Measurements from ENCODE around the gene APOH. TPM values are rescaled to one million over a fixed set of nuclear protein-coding genes. Genes with fewer than 3 reads are reported as not detected.
A peak's percentile ranks its signal among the peaks of the same experiment; 100 is the strongest.

APOH gene
- total and polyA plus RNA-seq, 2 of the 13 experiments (the other 11 are each of a cell fraction or from before 2014, with no cell fraction given) = 4,846 to 5,748 TPM

- TF ChIP-seq HHEX (CRISPR knock-in tag; IDR thresholded peaks at IDR 0.05) (no peak), ZXDC (CRISPR knock-in tag; IDR thresholded peaks at IDR 0.05) (no peak), ZNF704 (CRISPR knock-in tag; IDR thresholded peaks at IDR 0.05; ENCODE audit: borderline replicate concordance) (no peak), ZNF713 (CRISPR knock-in tag; IDR thresholded peaks at IDR 0.05) (no peak), NCOR1 (IDR thresholded peaks at IDR 0.05; ENCODE audit: borderline replicate concordance, low read length) (peak; percentile 97), NFE2 (CRISPR knock-in tag; IDR thresholded peaks at IDR 0.05) (no peak), TBL1XR1 (IDR thresholded peaks at IDR 0.05; ENCODE audit: borderline replicate concordance, low read length, partially characterized antibody) (peak; percentile 69), ZFP36 (IDR thresholded peaks at IDR 0.05; ENCODE audit: borderline replicate concordance, low read depth, low read length, partially characterized antibody) (no peak), MYNN (CRISPR knock-in tag; IDR thresholded peaks at IDR 0.05; ENCODE audit: low read depth) (no peak), ZNF674 (CRISPR knock-in tag; IDR thresholded peaks at IDR 0.05; ENCODE audit: low read depth) (no peak), KMT2A (CRISPR knock-in tag; IDR thresholded peaks at IDR 0.05) (no peak), MAZ (IDR thresholded peaks at IDR 0.05; ENCODE audit: borderline replicate concordance, low read depth, low read length) (no peak), MAZ (CRISPR knock-in tag; IDR thresholded peaks at IDR 0.05; ENCODE audit: low read depth) (no peak), RBAK (CRISPR knock-in tag; IDR thresholded peaks at IDR 0.05) (no peak), LRRFIP1 (CRISPR knock-in tag; conservative IDR thresholded peaks at IDR 0.05) (no peak), JUND (CRISPR knock-in tag; IDR thresholded peaks at IDR 0.05) (no peak), GLMP (CRISPR knock-in tag; IDR thresholded peaks at IDR 0.05; ENCODE audit: borderline replicate concordance) (no peak), TBX2 (CRISPR knock-in tag; IDR thresholded peaks at IDR 0.05; ENCODE audit: borderline replicate concordance) (no peak), HOXD1 (CRISPR knock-in tag; IDR thresholded peaks at IDR 0.05) (0 out of 2 replicates have a peak, but pooled peaks have one; percentile 23), MAX (IDR thresholded peaks at IDR 0.05) (no peak), ZNF883 (CRISPR knock-in tag; IDR thresholded peaks at IDR 0.05; ENCODE audit: not compliant biosample characterization) (no peak), RBFOX2 (IDR thresholded peaks at IDR 0.05; ENCODE audit: low read depth, low read length) (no peak)
These were observed 6.3 kb upstream of the APOH start (continued) for GRCh38 chr17:66235377-66235994.

All from HepG2 (cell line).